ENCODE data around the gene CXCR2.

DNA sequence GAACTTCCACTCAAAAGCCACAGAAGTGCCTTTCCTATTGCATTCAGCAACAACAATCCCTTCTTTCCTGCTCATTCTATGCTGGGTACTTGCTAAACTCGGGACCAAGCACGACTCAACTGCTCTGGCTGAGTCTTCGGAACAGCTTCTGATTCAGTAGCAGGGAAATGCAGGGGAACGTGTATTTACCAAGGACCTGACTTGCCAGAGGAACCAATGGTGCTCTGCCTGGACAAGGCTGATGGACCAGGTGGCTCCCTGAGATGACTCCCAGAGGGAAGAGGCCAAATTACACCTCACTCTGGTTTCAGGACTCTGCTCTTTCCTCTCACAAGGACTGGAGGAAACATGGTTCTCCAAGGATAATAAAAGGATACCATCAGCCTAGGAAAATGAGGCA, 12.2 kb downstream of the CXCR2 start:
- TF ChIP-seq GATA1 (IDR thresholded peaks at IDR 0.05; ENCODE audit: low read depth, low read length) (no peak), POLR2A (IDR thresholded peaks at IDR 0.05; ENCODE audit: low read length) (no peak)
